BJ (cell line): ENCODE results near the gene GJC2. TPM values are rescaled to one million over a fixed set of nuclear protein-coding genes. Genes with fewer than 3 reads are reported as not detected.

ENCODE experiments used
- CTCF ChIA-PET: fragments of 350-600 bp; formaldehyde crosslinking; extraction: SDS; loops from one replicate; lab custom pipeline; 2021; ENCODE audit warnings: antibody characterized with exemption, inconsistent platforms; lab: Yijun Ruan, JAX
- POLR2A ChIA-PET: fragments of 300-600 bp; sonication (Branson Sonifier 250); formaldehyde crosslinking; extraction: SDS; loops from one replicate; lab custom pipeline; 2021; ENCODE audit warnings: antibody characterized with exemption; lab: Charles Lee
- DNase-seq: peaks from one replicate; pipeline ENCODE4 v3.0.0-alpha.2; 2011; ENCODE audit warnings: low read depth
- H3K27me3 ChIP-seq: 2 replicates; pipeline ENCODE4 v1.6.0; 2011; ENCODE audit warnings: low read length; ENCODE audit not compliant: control insufficient read depth, insufficient read depth
- H3K36me3 ChIP-seq: 2 replicates; pipeline ENCODE4 v1.5.1; 2011; ENCODE audit warnings: low read length; ENCODE audit not compliant: control insufficient read depth, insufficient read depth
- H3K4me3 ChIP-seq: 2 replicates; pipeline ENCODE4 v1.5.1; 2011; ENCODE audit warnings: low read depth, mild to moderate bottlenecking, control low read depth, low read length
- CTCF ChIP-seq: IDR thresholded peaks from 2 replicates; pipeline ENCODE4 v1.5.1; 2011; ENCODE audit warnings: low read depth, mild to moderate bottlenecking, control low read depth, inconsistent platforms, low read length, moderate library complexity; ENCODE audit not compliant: insufficient read depth
- polyA plus RNA-seq: library from polyadenylated mRNA; depleted of rRNA; stranded (reverse); fragments of >200 nt; gene quantifications from 2 replicates; pipeline ENCODE4 v1.2.3, GENCODE V29; 2011

The GJC2 gene
- polyA plus RNA-seq, 1 experiment = 0.92 TPM

GRCh38 chr1:228114827-228115226 is 34.9 kb upstream of the GJC2 start:
- ChIA-PET POLR2A (no interaction called here), CTCF (no interaction called here)
- H3K4me3 ChIP-seq = no peak overlapping the region
- TF ChIP-seq CTCF = no peak
- no peaks in the 10 kb centered on the region for H3K36me3 ChIP-seq
- H3K27me3 ChIP-seq = no peaks in the 10 kb centered on the region
- no peak for DNase-seq

GRCh38 chr1:228117335-228117734 is 32.4 kb upstream of the GJC2 start:
- no peak for DNase-seq
- POLR2A ChIA-PET = no interaction called here
- no peak for TF ChIP-seq CTCF
- Histone ChIP-seq H3K27me3 (no peaks in the 10 kb centered on the region), H3K4me3 (no peak overlapping the region), H3K36me3 (no peaks in the 10 kb centered on the region)
- CTCF ChIA-PET = no interaction called here

GRCh38 chr1:228118040-228118439 is 31.7 kb upstream of the GJC2 start:
- DNase-seq = no peak
- no peaks in the 10 kb centered on the region for H3K27me3 ChIP-seq
- no peaks in the 10 kb centered on the region for H3K36me3 ChIP-seq
- CTCF ChIA-PET = interaction anchor here (6.7 kb wide), 1 partner anchor 13 kb away, joined by 42 read pairs; no protein-coding TSS in a partner anchor
- POLR2A ChIA-PET = no interaction called here
- no peak overlapping the region for H3K4me3 ChIP-seq
- no peak for TF ChIP-seq CTCF

- ChIA-PET CTCF (interaction anchor here (1.0 to 6.7 kb wide), 4 partner anchors 11 to 121 kb away, joined by 3 to 42 read pairs (median 4); no protein-coding TSS in a partner anchor), POLR2A (no interaction called here)
- Histone ChIP-seq H3K4me3 (no peak overlapping the region), H3K36me3 (no peaks in the 10 kb centered on the region), H3K27me3 (peaks cover 3% of the 10 kb centered on the region; the same call in 1 of the 2 replicates)
- DNase-seq = no peak
- no peak for TF ChIP-seq CTCF
Observed at GRCh38 chr1:228120351-228120750, 29.4 kb upstream of the GJC2 start.

GRCh38 chr1:228120857-228121489 is 28.8 kb upstream of the GJC2 start:
- POLR2A ChIA-PET = no interaction called here
- Histone ChIP-seq H3K36me3 (no peaks in the 10 kb centered on the region), H3K27me3 (peaks cover 3% of the 10 kb centered on the region; the same call in 1 of the 2 replicates), H3K4me3 (no peak overlapping the region)
- CTCF ChIA-PET = interaction anchor here (0.6 to 6.7 kb wide), 4 partner anchors 10 to 235 kb away, joined by 3 to 42 read pairs (median 4); no protein-coding TSS in a partner anchor
- DNase-seq = no peak
- TF ChIP-seq CTCF = no peak
